ENCODE measurements around the gene PLEKHG5.
A peak's percentile ranks its signal among the peaks of the same experiment; 100 is the strongest.

The PLEKHG5 gene

DNA sequence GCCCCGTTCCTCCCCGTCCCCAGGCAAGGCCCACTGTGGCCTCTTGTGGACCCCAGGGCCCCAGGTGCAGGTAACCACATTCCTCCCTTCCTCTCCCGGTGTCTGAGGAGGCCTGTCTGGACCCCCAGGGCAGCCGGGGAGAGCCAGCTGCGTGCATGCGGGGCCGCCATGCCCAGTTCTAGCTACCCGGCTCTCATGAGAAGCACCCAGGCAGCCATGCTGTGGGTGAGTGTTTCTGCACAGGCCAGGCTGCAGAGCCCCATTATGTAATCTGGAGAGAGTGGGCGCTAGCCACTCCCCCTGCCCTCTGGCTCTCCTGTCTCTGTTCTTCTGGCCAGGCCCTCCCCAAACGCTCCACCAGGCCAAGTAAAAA, 18.4 kb upstream of the PLEKHG5 start:
- no peak for DNase-seq

GRCh38 chr1:6509220-6509918, 17.9 kb upstream of the PLEKHG5 start:
- no peak for DNase-seq

DNA sequence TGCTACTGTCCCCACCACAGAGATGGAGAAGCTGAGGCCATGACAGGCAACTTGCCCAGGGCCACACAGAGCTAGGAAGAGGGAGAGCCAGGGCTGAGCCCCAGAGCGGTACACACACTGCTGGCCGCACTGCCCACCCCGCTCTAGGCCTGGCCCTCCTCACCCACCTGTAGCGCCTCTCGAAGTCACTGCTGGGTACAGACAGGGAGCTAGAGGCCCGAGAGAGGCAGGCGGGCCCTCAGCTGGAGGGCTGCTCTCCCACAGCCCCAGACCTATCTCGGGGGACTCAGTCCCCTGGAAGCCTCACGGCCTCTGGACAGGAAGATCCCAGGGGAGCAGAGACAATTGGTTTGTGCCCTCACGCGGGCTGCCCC, 17.3 kb upstream of the PLEKHG5 start:
- no peak for DNase-seq

DNA sequence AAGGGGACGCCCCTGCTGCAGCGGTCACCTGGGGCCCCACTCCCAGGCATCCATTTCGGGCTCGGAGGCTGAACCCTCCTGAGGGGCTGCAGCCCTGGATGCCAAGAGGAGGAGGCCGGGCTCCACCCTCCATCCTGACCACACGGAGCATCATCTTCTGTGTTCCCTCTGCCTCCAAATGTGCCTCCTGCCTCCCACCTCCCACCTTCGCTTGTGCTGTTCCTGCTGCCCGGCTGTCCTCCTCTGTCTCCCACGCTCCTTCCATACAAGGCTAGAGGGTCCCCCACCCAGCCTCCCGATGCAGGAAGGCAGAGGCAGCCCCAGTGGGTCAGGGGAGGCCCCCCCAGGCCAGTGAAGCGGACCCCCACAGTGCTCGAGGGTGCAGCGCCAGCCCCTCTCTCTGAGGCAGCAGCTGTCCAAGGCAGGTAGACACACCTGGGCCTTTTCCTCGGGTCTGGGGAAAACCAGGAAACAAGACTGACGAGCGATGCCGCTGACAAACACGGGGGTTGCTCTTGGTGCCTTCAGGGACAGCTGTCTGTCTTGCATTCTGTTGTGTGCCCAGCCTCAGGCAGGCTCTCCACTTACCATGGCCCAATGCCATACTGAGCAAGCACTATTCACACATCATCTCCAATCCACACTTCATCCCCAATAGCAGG, 16.8 kb upstream of the PLEKHG5 start:
- no peak for DNase-seq

DNA sequence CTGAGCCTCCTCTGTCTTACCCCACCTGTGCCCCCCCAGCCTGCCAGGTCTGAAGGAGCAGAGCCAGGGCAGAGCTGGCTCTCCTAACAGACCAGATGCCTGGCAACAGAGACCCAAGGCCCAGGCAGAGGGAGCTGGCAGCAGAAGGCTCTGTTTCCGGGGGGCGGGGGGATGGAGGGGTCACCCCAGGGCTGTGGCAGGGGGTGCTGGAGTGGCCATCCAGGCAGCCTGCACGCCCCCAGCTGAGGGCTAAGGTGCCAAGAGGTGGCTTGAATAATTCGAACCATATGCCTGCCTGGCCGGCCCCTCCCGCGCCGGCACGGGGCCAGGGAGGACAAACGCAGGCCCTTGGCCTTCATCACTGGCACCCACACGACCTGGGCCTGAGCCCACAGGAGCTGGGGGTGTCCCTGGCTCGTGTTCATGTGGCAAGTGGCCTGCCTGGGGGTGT, 16.0 kb upstream of the PLEKHG5 start:
- DNase-seq: no peak

GRCh38 chr1:6507037-6507428, 15.6 kb upstream of the PLEKHG5 start:
- peak; percentile 38 for DNase-seq

- no peak for DNase-seq
Observed at GRCh38 chr1:6506210-6507036, 15.0 kb upstream of the PLEKHG5 start.

- no peak for DNase-seq
Observed at GRCh38 chr1:6505367-6506209, 14.1 kb upstream of the PLEKHG5 start.

DNA sequence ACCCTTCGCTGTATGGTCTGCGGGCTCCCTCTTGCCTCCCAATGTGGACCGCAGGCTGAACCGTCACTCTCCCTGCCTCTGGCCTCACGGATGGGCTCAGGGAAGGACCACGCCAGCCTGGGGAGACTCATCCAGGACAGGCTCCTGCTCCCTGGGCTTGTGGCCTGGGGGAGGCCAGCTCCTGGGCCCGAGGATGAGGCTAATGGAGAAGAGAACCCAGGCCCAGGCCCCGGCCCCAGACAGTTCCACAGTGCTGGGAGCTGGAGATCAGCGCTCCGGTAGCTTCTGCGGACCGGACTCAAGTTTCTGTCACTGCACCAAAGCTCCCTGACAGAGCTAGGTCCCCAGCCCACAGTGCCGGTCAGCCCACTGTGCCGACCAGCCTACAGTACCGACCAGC, 13.4 kb upstream of the PLEKHG5 start:
- no peak for DNase-seq

DNA sequence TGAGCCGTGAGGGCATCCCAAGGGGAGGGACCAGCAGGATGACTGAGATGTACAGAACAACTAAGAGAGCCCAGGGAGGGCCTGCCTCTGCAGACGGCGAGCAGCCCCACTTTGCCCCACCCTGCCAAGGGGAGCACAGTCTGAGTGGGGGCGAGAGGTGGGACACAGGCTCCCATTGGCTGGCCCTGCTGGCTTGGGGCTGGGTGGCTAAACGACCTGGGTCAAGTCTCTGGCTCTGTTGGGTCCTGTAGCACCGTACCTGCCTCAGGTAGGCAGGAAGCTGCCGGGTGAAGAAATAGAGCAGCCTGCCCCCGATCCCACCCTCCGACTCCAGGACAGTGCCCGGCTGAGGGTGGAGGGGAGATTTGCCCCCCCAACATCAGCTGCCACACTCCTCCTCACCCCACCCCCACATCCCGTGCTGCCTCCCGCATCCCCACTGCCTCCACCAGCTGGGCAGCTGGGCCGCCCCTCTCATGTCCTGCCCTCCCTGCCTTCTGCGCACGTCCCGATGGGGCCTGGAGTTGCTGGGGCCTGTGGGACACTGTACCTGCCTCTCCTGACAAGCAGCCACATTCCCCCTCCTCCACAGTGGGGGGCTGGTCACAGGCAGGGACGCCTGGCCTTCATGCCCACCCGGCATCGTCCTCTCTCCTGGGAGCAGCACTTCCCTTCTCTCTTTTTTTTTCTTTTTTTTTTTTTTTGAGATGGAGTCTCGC, 12.6 kb upstream of the PLEKHG5 start:
- DNase-seq: no peak

DNA sequence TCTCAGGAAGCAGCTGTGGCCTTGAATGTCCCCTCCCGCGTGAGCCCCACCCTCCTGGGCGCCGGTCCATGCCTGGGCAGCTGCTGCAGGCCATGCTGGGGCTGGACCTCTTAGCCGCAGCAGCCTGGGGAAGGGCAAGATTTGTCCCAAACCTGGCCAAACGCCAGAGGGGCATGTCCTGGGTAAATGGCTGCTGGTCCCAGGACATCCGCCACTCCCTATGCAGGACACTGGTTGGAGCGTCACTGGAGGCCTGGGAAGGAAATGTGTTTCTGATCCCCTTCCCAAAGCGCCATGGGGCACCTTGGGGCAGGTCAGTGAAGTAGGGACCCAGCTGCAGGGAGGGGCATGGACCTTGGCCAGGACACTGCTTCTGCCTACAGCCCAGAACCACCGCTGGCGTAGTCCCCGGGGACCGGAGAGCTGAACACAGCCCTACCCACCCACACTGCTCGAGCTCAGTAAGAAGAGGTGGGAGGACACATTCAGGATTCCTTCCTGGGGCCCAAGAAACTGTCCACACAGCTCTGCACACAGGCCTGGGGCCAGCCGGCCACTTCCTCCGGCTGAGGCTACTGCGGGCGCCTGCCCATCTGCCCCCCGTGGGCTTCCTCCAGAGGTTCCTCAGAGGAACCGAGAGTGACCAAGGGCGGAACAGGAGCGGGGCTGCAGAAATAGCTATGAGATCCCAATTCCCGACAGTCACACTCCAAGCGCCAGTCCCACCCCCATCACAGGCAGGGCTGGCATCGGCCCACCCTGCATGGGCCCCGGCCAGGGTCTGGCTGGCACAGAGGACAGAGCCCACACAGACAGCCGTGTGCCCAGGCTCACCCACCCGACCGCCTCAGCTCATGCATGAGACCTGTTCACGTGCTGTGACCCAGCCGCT, 10.8 kb upstream of the PLEKHG5 start:
- no peak for DNase-seq

DNA sequence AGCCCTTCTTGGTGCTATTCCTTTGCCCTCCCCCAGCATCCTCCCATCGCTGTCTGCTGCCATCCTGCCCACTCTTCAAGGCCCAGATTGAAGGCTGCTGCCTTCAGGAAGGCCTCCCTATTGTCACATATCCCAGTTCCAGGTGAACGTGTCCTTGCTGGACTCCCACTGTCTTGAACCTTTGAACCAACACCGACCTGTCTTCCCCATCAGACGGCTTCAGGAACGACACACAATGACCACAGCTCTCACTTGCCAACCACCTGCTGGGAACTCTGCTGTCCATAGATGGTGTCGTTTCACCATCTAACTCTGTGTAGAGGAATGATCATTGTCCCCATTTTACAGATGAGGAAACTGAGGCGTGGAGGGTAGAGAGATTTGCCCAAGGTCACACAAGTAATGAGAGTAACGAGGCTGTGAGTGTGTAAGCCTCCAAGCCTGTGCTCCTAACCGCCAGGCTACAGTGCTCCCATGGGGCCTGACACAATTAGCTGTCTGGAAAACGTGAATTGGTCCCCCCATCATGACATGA, 9.9 kb upstream of the PLEKHG5 start:
- no peak for DNase-seq

DNA sequence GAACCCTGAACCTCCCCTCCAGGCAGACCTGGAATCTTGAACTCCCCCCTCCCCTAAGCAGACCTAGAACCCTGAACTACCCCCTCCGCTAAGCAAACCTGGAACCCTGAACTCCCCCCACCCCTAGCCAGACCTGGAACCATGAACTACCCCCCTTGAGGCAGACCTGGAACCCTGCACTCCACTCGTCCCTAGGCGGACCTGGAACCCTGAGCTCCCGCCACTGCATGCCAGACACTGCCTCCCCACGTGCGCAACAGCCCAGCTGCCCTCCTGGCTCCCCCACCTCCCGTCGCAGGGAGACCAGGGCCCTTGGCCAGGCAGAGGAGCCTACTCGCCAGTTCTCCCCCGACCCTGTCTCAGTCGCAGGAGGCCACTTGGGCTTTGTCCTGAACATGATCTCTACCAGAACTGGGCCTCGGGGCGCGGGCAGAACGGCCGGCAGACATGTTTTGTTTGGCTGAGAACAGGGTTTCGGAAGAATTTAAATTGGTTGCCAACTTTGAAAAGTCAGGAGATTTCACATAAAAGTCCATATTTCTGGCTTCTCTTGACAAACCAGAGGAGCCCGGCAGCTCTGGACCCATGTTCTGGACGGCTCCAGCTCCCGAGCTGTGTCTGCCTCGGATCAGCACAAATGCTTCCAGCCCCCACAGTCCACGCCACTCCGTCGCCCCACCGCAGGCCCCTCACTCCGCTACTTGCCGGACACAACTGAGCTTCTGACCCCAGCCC, 9.2 kb upstream of the PLEKHG5 start:
- DNase-seq: no peak

DNA sequence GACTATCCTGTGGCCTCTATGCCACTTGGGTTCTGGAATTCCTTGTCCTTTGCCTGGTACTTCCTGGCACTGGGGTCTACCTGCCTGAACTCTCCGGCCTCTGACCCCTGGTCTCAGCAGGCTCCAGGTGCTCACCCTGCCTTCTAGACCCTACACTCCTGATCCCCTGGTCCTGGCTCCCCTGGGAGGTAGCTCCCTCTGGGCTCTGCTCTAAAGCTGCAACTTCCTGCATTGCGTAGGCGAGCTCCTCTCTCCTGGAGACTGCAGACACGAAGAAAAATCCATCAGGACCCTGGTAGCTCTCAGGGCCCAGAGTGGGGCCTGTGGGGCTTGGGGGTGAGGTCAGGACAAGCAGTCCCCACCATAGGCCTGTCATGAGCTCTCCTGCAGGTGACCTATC, 7.8 kb upstream of the PLEKHG5 start:
- DNase-seq: no peak

- no peak for DNase-seq
Observed at GRCh38 chr1:6498576-6499111, 7.2 kb upstream of the PLEKHG5 start.

- DNase-seq: no peak
Observed at GRCh38 chr1:6497867-6498575, 6.6 kb upstream of the PLEKHG5 start.

- peak; percentile 65 for DNase-seq
Observed at GRCh38 chr1:6497215-6497866, 5.9 kb upstream of the PLEKHG5 start.

DNA sequence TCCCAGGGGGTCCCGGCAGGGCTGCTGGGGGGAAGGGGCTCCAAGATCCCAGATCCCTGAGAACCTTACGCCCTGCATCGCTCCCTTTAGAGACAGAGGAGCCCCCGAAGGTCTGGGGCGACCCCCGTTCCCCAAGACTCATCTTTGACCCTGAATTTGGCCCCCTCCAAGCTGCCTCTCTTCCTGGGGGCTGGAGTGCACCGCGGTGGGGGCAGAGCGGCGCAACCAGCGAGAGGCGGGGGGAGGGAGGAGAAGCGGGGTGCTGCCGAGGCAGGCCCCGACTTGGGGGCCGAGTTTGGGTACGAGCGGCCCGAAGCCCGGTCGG, 5.4 kb upstream of the PLEKHG5 start:
- DNase-seq: no peak

DNA sequence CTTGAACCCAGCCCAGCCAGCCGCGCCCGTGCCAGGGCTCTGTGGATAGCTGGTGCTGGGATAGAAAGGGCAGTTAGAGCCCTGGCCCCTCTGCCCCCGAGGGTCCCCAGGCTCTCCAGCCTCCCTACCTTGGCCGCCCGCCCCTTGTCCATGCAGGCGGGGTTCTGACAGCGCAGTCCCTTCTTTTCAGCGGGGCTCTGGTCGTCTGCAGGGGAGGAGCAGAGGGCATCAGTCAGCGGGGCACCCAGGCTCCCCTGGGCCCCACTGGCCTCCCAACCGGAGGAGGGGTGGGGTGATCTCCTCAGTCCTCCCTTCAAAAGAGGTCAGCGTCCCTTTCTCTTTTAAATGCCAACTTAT, 4.9 kb upstream of the PLEKHG5 start:
- no peak for DNase-seq
